A673 (cell line): ENCODE measurements around the gene SERTM1. TPM values are rescaled to one million over a fixed set of nuclear protein-coding genes. Genes with fewer than 3 reads are reported as not detected.

Experiments
- BruUV-seq: library from RNA; stranded (reverse); fragments of 400-500 nt; replicated peaks from 2 replicates; lab custom pipeline; 2021; lab: Mats Ljungman, UMichigan
- CTCF ChIA-PET: fragments of 300-600 bp; sonication (Branson Sonifier 250); formaldehyde crosslinking; loops from one replicate; lab custom pipeline; 2022; ENCODE audit warnings: antibody characterized with exemption; lab: Charles Lee
- POLR2A ChIA-PET: fragments of 300-600 bp; sonication (Branson Sonifier 250); formaldehyde crosslinking; loops from one replicate; lab custom pipeline; 2022; ENCODE audit warnings: antibody characterized with exemption; ENCODE audit not compliant: low non-redundant PET; lab: Charles Lee
- DNase-seq: peaks from one replicate; pipeline ENCODE4 v3.0.0-alpha.2; 2015; ENCODE audit warnings: low spot score
- H3K27ac ChIP-seq: fragments of 200-600 bp; sonication (generic); 2 replicates; pipeline ENCODE4 v1.5.1; 2016; ENCODE audit warnings: mixed run types, low read depth, mild to moderate bottlenecking, mixed read lengths, antibody characterized with exemption, low read length; ENCODE audit not compliant: poor library complexity, severe bottlenecking
- H3K27me3 ChIP-seq: fragments of 200-600 bp; sonication (generic); replicated peaks from 2 replicates; pipeline ENCODE4 v1.6.1; 2017; ENCODE audit warnings: mixed run types, low read depth, mild to moderate bottlenecking, mixed read lengths, antibody characterized with exemption, low read length; ENCODE audit not compliant: insufficient read depth, poor library complexity
- H3K36me3 ChIP-seq: fragments of 200-600 bp; sonication (generic); 2 replicates; pipeline ENCODE4 v1.6.1; 2016; ENCODE audit warnings: mixed run types, mild to moderate bottlenecking, mixed read lengths, antibody characterized with exemption, low read length; ENCODE audit not compliant: insufficient read depth, poor library complexity, severe bottlenecking
- H3K4me1 ChIP-seq: fragments of 200-600 bp; sonication (generic); 2 replicates; pipeline ENCODE4 v1.6.1; 2017; ENCODE audit warnings: mixed run types, mild to moderate bottlenecking, mixed read lengths, antibody characterized with exemption, low read length; ENCODE audit not compliant: insufficient read depth, poor library complexity, severe bottlenecking
- H3K4me3 ChIP-seq: fragments of 200-600 bp; sonication (generic); 2 replicates; pipeline ENCODE4 v1.5.1; 2016; ENCODE audit warnings: low read depth, mixed run types, mild to moderate bottlenecking, mixed read lengths, low read length; ENCODE audit not compliant: poor library complexity, severe bottlenecking
- H3K9me3 ChIP-seq: fragments of 200-600 bp; sonication (generic); 2 replicates; pipeline ENCODE4 v1.6.1; 2016; ENCODE audit warnings: mixed run types, low read depth, mild to moderate bottlenecking, mixed read lengths, antibody characterized with exemption, low read length; ENCODE audit not compliant: poor library complexity, severe bottlenecking
- CTCF ChIP-seq: fragments of 300-800, 200-600 bp; sonication (generic); conservative IDR thresholded peaks from 2 replicates; pipeline ENCODE4 v1.5.1; 2017; ENCODE audit warnings: low read depth, mild to moderate bottlenecking, antibody characterized with exemption, low read length, moderate library complexity, mixed read lengths
- EZH2 ChIP-seq: fragments of 200-600 bp; sonication (generic); IDR thresholded peaks from 2 replicates; pipeline ENCODE4 v1.6.1; 2017; ENCODE audit warnings: borderline replicate concordance, low read depth, mild to moderate bottlenecking, mixed read lengths, antibody characterized with exemption, low read length; ENCODE audit not compliant: poor library complexity, severe bottlenecking
- intact Hi-C: fragments of 100-400 bp; cut with micrococcal nuclease; formaldehyde crosslinking; loops from one replicate; pipeline ENCODE4 v1.10.0; 2022; ENCODE audit not compliant: unreplicated experiment
- total RNA-seq: library from RNA; stranded (reverse); gene quantifications from 2 replicates; pipeline ENCODE4 v1.2.3, GENCODE V29; 2021

SERTM1 gene
- total RNA-seq, 1 experiment from 2014 or later, result 42.9 TPM

- TF ChIP-seq EZH2 (no peak), CTCF (no peak)
- Histone ChIP-seq H3K9me3 (no peaks in the 10 kb centered on the region), H3K27ac (no peak overlapping the region), H3K36me3 (no peaks in the 10 kb centered on the region), H3K27me3 (no peaks in the 10 kb centered on the region), H3K4me1 (peaks cover 33% of the 10 kb centered on the region), H3K4me3 (no peak overlapping the region)
- intact Hi-C loops, result no loop called here
- BruUV-seq, result no TSS peak
- CTCF ChIA-PET, result no interaction called here
- POLR2A ChIA-PET, result no interaction called here
- DNase-seq, result no peak
These were observed 42.0 kb downstream of the SERTM1 start for GRCh38 chr13:36715841-36716240.

- TF ChIP-seq EZH2, result no peak
- TF ChIP-seq CTCF, result no peak
- intact Hi-C loops, result no loop called here
- ChIA-PET POLR2A (no interaction called here), CTCF (interaction anchor here (0.6 to 1.6 kb wide), 2 partner anchors 19 to 123 kb away, joined by 4 to 5 read pairs; no protein-coding TSS in a partner anchor)
- DNase-seq, result no peak
- H3K27ac ChIP-seq, result peak overlapping the region; percentile 34
- H3K27me3 ChIP-seq, result no peaks in the 10 kb centered on the region
- H3K4me1 ChIP-seq, result peaks cover 33% of the 10 kb centered on the region
- H3K36me3 ChIP-seq, result no peaks in the 10 kb centered on the region
- no peaks in the 10 kb centered on the region for H3K9me3 ChIP-seq
- no peak overlapping the region for H3K4me3 ChIP-seq
- no TSS peak for BruUV-seq
These were observed 43.2 kb downstream of the SERTM1 start for GRCh38 chr13:36717017-36717416.

DNA sequence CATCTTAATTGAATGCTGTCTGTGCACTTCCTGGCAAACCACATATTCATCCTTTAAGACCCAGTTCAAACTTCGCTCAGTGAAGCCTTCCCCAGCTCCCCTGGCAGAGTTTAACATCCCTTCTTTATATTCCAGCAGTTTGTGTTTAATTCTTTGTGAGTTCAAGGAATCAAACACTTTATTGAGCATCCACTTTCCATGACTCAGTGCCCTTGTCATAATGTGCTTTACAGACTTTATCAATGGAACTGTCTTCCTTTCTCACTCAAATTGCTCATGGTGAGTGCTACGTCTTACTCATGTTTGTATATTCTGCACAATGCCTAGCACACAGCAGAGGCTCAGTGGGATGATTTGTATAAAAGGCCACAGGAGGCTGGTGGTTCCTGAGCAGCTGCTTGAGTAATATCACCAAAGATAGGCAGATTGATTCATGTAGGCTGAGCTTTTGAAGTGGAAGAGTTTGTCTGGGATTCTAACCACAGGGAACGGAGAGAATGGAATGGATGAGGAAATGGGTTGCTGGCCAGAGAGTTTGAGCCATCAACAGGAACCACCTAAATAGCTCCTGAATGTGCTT lies 44.2 kb downstream of the SERTM1 start:
- H3K4me3 ChIP-seq, result no peak overlapping the region
- H3K27ac ChIP-seq, result peak overlapping the region; percentile 34
- POLR2A ChIA-PET, result interaction anchor here (0.6 kb wide), 1 partner anchor 420 kb away, joined by 3 read pairs; no protein-coding TSS in a partner anchor
- no peaks in the 10 kb centered on the region for H3K9me3 ChIP-seq
- TF ChIP-seq CTCF (no peak), EZH2 (no peak)
- CTCF ChIA-PET, result interaction anchor here (1.6 kb wide), 1 partner anchor 18 kb away, joined by 4 read pairs; no protein-coding TSS in a partner anchor
- peak; percentile 70 for DNase-seq
- no peaks in the 10 kb centered on the region for H3K36me3 ChIP-seq
- H3K4me1 ChIP-seq, result peaks cover 27% of the 10 kb centered on the region
- intact Hi-C loops, result no loop called here
- BruUV-seq, result no TSS peak
- no peaks in the 10 kb centered on the region for H3K27me3 ChIP-seq
